Measurements from ENCODE around the gene STRADB.
"Not testable (repeated sequence)": the region's sequence is repeated elsewhere in the genome, so short reads cannot be mapped to it uniquely, and the experiment has no call there.

Gene STRADB

DNA sequence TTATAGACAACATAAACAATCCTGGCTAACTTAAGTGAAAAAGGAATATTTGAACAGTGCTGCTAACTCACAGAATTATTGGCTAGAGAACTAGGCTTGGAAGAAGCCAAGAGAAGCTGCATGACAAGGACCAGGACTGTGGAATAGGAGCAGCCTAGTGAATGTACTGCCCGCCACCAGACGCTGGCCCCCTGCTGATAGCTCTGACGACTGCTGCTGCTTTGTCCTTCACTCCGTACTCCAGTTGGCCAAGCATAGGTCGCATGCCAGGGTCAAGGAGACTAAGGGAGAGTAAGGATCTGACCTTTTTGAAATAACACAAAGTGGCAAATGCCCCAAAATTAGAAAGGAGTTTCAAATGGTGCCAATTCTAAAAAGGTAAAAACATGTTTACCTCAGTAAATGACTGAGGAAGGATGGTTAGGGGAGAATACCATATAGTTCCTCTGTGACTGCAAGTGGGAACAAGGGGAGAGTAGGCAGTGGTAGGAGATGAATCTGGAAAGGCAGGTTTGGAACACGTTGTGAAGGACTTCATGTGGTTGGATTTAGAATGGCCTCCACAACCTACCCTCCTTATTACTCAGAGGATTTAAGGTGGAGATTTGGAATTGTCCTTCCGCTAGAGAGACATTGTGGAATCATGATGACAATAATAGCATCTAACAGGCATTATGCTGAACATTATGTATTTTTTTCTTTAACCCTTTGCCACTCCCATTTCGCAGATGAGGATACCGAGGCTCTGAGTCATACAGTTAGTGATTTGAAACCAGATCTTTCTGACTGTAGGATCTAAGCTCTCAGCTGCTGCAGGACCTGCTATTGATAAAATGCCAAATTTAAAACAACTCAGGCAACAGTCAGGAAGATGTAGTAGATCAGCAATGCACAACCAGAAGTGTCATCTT, 19.5 kb downstream of the STRADB start:
- DNase-seq = no peak

DNA sequence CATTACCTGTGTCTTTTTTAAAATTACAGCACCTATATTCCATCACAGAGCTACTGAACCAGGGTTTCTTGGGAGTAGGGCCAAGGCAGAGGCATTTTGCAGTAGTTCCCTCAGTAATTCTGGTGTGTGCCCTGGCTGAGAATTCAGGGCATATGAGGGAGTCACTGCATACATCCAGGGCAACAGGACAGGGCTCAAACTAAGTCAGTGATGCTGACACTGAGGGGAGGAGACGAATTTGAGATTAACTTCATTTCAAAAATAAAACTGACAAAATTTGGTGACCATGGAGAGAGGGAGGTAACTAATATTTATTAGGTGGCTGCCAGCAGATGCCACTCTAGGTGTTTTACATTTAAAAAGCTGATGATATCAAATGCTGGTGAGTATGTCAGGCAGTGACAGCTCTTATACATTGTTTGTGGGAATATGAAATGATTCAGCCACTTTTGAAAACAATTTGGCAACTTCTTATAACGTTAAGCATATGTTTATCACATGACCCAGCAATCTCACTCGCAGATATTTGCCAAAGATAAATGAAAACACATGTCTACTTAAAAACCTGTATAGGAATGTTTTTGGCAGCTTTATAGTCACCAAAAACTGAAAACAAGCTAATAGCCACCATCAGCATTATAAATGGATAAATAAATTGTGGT, 20.3 kb downstream of the STRADB start:
- no peak for DNase-seq

DNA sequence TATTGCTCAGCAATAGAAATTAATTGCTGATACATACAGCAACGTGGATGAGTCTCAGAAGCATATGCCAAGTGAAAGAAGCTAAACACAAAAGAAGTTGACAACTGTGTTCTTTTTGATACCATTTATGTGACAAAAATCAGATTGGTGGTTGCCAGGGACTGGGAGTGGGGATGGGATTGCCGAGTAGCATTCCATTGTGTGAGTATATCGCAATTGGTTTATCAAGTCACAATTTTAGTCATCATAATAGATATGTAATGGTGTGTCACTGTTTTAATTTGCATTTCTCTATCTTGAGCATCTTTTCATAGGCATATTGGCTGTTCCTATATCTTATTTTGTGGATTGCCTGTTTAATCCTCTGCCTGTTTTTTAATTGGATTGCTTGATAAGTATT, 20.9 kb downstream of the STRADB start:
- DNase-seq = no peak

DNA sequence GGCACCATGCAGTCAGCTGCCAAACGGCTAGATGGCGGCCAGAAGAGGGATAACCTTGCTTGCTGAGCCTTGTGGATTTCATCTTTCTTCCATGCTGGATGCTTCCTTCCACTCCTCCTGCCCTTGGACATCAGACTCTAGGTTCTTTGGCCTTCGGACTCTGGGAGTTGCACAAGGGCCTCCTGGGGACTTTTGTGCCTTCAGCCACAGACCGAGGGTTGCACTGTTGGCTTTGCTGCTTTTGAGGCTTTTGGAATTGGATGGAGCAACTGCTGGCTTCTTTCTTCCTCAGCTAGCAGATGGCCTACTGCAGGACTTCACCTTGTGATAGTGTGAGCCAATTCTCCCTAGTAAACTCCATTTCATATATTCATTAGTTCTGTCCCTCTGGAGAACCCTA, 31.0 kb downstream of the STRADB start:
- DNase-seq = no peak

DNA sequence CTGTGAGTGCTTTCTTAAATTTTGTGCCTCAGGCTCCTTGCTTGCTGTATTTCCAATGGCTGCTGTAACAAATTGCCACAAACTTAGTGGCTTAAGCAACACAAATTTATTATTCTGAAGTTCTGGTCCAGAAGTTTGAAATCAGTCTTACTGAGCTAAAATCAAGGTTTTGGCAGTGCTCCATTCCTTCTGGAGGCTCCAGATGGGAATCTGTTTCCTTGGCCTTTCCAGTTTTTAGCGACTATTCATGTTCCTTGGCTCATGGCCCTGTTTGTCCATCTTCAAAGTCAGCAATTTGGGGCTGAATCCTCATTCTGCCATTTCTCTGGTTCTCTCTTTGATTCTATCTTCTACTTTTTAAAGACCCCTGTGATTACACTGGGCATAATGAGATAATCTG, 31.8 kb downstream of the STRADB start:
- no peak for DNase-seq

DNA sequence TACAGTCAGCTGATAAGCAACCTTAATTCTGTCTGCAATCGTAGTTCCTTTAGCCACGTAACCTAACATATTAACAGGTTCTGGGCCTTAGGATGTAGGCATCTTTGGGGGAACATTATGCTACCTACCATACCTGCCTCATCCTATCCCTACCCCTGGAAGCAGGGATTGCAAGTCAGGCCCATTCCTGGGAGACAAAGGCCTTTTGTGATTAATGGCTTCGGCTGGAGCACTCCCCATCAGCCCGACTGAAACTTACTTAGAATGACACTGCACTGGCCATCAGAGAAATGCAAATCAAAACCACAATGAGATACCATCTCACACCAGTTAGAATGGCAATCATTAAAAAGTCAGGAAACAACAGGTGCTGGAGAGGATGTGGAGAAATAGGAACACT, 32.2 kb downstream of the STRADB start:
- DNase-seq = not testable (repeated sequence)

DNA sequence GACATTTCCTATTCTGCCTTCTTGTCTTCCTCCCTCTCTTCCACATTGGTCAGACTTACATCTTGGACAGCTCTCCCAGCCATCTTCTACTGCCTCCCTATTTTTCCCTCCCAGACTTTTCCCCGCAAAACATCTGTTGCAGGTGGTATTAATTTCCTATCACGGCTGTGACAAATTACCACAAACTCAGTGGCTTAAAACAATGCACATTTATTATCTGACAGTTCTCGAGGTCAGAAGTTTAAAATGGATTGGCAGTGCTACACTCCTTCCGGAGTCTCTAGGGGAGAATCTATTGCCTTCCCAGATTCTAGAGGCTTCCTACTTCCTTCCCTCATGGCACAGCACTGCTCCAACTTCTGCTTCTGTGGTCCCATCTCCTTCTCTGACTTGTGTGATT, 33.3 kb downstream of the STRADB start:
- no peak for DNase-seq

DNA sequence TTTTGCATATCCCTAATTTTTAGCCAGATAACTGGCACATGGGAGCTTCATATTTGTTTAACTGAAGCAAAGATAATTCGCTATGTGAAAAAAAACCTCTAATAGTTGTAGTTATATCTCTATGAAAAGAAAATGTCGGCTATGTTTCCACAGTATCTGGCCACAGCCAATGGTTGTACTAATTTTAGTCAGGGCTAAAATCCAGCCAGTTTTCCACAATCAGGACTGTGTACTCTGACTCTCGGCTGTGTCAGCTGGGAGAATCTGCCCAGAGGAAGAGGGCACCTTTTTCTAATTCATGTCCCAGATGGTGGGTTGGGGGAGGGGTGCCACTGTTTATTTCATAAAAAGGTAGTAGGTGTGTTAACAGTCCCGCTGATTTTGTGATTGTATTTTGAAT, 38.8 kb downstream of the STRADB start:
- no peak for DNase-seq

DNA sequence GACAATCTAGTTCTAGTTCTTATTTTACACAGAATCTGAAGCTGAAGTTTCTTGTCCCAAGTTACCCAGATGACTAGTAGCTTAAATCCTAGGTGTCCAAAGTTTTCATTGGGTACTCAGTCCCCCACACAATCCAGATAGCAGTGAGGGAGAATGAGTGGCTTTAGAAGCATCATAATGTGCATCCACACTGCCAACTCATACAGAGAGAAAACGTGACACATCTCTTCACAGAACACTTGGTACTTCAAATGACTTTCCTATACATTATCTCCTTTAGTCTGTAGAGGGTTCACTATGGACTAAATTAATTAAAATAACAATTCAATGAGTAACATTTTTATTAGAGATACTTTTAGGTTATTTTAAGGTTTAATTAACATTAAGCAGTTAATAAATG, 45.2 kb downstream of the STRADB start:
- DNase-seq = no peak

DNA sequence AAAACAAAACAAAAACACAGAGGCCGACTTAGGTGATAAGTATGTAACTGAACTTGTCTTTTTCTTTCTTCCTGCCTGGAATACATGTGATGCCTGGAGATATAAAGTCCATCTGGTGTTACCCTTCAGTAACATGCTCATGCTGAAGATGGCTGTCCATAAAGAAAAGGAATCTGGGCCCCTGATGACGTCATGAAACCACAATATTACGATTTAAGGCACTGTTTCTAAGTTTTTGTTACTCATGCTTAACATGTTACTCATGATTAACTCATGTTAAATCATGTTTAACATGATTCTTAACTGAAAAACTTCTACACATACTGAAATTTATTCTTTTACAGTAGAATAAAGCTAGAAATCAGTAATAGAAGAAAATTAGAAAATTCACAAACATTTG, 49.0 kb downstream of the STRADB start:
- DNase-seq = no peak

DNA sequence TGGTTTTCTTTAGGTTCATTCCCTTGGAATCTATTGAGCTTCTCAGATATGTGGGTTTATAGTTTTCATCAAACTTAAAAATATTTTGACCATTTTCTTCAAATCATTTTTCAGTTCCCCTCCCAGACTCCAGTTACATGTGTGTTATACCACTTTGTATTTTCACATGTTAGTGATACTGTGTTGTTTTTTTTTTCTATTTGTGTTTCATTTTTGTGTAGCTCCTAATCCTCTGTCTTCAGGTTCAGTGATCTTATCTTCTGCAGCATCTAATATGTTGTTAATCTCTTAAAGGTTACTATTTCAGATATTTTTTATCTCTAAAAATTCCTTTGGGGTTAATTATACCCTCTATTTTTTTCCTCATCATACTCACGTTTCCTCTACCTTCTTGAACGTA, 51.2 kb downstream of the STRADB start:
- DNase-seq = no peak

DNA sequence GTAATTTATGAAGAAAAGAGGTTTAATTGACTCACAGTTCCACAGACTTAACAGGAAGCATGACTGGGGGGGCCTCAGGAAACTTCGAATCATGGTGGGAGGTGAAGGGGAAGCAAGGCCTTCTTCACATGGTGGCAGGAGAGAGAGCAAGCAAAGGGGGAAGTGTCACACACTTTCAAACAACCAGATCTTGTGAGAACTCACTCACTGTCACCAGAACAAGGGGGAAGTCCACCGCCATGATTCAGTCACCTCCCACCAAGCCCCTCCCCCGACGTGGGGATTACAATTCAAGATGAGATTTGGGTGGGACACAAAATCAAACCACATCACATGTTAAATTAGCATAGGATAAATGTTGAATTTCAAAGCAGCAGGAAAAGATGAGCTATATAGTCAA, 56.2 kb downstream of the STRADB start:
- no peak for DNase-seq

DNA sequence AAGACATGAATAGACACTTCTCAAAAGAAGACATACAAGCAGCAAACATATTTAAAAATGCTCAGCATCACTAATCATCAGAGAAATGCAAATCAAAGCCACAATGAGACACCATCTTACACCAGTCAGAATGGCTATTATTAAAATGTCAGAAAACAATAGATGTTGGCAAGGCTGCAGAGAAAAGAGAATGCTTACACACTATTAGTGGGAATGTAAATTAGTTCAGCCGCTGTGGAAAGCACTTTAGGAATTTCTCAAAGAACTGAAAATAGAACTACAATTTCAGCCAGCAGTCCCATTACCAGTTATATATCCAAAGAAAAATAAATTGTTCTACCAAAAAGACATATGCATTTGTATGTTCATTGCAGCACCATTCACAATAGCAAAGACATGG, 61.7 kb downstream of the STRADB start:
- DNase-seq = no peak

DNA sequence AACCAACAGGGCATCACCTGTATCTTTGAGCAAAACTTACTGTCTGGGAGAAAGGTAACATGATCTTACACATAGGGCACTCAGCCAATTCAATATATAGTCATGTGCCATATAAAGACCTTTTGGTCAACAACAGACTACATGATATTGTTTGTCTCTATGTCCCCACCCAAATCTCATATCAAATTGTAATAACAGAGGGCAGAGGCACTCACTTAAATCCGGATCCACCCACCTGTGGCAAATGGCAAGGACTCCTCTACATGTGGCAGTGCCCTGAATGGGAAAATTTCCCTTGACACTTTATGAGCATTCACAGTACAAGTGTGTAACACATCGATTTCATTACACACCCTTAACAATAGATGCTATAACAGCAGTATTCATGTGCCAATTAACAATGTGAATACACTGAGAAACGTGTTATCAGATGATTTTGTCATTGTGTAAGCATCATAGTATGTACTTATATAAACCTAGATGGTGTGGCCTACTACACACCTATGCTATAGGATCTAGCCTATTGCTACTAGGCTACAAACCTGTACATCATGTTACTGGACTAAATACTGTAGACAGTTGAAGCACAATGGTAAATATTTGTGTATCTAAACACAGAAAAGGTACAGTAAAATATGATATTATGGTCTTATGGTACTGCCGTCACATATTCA, 64.2 kb downstream of the STRADB start:
- no peak for DNase-seq

DNA sequence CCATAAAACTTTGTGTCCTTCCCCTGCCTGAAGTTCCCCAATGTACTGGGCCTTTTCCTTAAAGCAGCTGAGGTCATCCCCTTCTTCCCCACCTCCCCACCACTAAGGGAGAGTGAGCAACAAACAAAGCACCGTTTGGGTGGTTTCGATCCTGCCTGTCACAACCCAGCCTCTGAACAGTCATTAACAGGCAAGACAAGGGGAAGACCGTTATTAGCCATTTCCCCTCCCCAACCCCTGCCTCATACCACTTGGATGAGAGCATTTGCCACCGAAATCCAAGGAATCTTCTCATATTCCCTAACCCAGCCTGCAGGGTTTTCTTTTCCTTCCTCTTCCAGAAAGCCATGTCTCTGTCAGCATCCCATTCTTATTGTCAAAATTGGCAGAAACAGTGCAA, 65.6 kb downstream of the STRADB start:
- no peak for DNase-seq

DNA sequence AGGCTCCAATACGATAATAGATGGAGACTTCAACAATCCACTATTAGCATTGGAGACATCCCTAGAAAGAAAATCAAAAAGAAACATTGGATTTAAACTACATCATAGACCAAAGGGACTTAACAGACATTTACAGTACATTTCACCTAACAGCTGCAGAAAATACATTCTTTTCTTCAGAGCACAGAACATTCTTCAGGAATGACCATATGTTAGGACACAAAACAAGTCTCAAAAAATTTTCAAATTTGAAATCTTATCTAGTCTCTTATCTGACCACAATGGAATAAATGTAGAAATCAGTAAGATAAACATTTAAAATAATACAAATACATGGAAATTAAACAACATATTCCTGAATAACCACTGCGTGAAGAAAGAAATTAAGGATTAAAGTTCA, 68.7 kb downstream of the STRADB start:
- no peak for DNase-seq

DNA sequence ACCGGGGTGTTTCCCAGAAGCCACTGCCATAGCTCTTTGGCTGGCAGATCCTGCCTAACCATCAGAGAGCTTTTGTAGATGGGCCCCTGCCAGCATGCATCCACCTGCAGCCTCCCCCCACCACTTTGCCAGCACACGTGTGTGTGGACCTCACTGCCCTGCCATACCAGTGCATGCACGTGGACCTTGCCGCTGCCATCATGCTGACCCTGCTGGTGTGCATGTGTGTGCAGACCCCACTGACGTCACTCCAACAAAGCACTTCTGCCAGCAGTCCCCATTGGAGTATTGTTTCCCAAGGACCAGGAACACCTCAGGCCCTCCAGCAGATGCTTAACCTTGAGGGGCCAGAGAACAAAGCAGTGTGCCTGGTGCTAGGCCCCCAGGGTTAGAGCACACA, 71.4 kb downstream of the STRADB start:
- DNase-seq = no peak

DNA sequence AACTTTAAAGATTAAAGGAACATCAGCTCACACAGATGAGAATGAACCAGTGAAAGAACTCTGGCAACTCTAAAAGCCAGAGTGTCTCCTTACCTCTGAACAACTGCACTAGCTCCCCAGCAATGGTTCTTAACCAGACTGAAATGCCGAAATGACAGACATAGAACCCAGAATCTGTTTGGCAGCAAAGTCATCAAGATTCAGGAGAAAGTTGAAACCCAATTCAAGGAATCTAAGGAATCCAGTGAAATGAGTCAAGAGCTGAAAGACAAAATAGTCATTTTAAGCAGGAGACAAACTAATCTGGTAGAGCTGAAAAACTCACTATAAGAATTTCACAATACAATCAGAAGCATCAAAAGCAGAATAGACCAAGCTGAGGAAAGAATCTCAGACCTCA, 72.0 kb downstream of the STRADB start:
- DNase-seq = no peak
